GM21723 (cell line): Measurements from ENCODE around the gene FRZB.

Experiments
- ATAC-seq: cut with Tn5 transposase; IDR thresholded peaks from one replicate; pipeline ENCODE4 v1.9.1; 2021; ENCODE audit warnings: mild to moderate bottlenecking, moderate library complexity; ENCODE audit not compliant: unreplicated experiment

The FRZB gene

DNA sequence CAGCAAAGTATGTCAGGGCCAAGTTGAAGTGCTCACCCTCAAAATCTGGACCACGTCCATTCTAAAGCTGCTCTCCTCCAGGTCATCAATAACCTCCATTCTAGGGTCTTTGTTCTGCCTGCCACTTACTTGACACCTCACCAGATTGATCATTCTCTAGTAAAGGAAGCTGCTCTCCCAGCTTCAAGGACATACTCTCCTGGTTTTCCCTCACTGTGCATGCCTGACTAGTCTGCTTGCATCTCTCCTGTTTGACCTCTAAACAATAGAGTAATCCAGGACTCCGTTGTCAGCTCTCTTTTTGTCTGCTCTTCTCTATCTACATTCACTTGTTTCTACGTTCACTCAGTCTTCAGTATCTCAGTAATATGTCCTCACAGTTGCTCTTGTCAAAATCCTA is 59.1 kb downstream of the FRZB start:
- no peak for ATAC-seq

DNA sequence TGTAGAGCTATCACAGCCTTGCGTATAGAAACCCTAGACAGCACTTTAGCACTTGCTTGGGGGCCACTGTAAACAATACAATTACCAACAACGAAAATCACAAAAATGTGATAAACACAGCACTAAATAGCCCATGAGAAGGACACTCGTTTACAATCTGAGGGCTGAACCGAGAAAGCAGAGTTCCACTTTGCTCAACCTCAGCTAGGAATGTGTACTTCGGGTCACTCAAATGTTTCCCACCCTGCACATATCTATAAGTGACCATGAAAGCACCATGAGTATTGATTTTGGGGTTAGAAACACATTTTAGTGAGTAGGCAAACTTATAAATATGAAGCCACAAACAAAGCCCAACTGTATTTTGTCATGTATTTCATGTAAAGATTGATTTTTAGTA is 62.3 kb downstream of the FRZB start:
- no peak for ATAC-seq

DNA sequence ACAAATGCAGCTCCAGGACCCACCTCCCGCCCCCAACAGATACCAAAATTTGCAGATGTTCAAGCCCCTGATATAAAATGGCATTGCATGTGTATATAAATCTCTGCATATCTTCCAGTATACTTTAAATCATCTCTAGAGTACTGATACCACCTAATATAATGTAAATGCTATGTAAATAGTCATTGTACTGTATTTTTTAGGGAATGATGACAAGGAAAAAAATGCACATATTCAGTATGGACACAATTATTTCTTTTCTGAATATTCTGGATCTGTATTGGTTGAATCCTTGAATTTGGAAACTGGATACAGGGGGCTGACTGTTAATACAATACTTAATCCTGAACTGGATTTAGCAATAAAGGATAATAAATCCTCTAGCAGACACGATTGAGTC is 67.7 kb downstream of the FRZB start:
- no peak for ATAC-seq

- ATAC-seq: no peak
Observed at GRCh38 chr2:182792441-182792840, 74.0 kb downstream of the FRZB start.

DNA sequence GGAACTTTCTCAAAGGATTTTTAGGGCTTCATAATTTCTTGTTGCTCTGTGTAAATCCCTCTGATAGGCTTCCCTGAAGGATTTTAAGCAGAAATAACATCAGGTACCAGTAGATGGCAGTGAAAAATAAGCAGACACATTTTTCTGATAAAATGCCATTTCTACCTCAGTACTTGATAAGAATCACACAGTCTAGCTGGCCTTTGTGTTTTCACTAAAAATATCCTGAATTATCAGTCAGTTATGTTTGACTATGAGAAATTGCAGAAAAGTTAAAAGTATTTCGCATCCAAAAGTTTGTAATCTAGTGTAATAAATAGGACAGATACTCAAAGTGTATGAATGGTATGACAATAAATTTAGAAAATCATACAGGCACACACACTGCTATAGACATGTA is 81.7 kb downstream of the FRZB start:
- ATAC-seq: no peak

- no peak for ATAC-seq
Observed at GRCh38 chr2:182784058-182784706, 82.3 kb downstream of the FRZB start.
